ENCODE results near the gene PRKCE.

DNA sequence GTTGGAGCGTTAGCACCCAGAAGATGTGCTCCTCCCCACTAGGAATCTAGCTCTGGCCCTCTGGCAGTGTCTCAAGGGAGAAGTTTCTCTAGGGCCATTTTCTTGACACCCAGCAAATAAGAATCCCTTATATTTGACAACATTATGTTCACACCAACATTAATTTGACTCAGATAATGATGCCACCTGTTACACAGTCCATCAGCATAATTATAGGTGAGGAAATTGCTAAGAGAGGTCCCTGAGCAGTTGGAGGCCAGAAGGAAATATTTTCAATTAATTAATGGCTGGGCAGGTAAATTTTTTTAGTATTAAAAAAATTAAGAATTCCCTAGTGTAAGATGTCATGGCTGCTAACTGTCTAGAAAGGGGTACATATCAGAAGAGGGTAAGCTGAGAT is 36.5 kb downstream of the PRKCE start:
- TF ChIP-seq, protein P1, sequence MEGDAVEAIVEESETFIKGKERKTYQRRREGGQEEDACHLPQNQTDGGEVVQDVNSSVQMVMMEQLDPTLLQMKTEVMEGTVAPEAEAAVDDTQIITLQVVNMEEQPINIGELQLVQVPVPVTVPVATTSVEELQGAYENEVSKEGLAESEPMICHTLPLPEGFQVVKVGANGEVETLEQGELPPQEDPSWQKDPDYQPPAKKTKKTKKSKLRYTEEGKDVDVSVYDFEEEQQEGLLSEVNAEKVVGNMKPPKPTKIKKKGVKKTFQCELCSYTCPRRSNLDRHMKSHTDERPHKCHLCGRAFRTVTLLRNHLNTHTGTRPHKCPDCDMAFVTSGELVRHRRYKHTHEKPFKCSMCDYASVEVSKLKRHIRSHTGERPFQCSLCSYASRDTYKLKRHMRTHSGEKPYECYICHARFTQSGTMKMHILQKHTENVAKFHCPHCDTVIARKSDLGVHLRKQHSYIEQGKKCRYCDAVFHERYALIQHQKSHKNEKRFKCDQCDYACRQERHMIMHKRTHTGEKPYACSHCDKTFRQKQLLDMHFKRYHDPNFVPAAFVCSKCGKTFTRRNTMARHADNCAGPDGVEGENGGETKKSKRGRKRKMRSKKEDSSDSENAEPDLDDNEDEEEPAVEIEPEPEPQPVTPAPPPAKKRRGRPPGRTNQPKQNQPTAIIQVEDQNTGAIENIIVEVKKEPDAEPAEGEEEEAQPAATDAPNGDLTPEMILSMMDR (conservative IDR thresholded peaks at IDR 0.05 in 1 of 2, IDR thresholded peaks at IDR 0.05 in 1 of 2; ENCODE audit: low read depth in 1 of 2, low read length in 2 of 2) = no peak
- no peak for TF ChIP-seq EZH2 (IDR thresholded peaks at IDR 0.05; ENCODE audit: low read length, missing control alignments)

Data from fibroblast of lung (primary cell).